ENCODE results near the gene ZNF430. TPM values are rescaled to one million over a fixed set of nuclear protein-coding genes. Genes with fewer than 3 reads are reported as not detected.

Gene ZNF430
- total RNA-seq, 1 experiment from 2014 or later: 12.3 TPM

DNA sequence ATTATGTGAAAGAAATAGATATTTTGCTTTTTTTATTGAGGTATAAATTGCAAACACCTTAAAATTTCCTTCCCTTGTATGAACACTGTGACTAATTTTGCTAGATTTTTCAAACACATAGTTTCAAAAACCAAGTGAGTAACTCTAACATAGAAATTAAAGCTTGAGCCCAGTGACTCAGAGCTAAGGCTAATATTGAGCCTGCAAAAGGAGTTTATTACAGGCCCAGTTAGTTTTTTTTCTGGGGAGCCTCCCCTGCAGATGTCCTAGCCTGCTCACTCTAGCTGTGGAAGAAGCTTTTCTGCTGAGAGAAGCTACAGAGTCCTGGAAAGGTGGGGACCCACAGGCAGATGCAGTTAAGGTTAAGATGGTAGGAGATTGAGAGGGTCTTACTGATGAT lies 3.4 kb downstream of the ZNF430 start:
- DNase-seq (ENCODE audit: low spot score) (no peak), ATAC-seq (no peak)
- Mint-ChIP-seq H3K27me3 (ENCODE audit: low read depth) (no peaks in the 10 kb centered on the region), H3K4me1 (peaks cover 26% of the 10 kb centered on the region), H3K36me3 (peaks cover 45% of the 10 kb centered on the region), H3K4me3 (no peak overlapping the region), H3K9me3 (no peaks in the 10 kb centered on the region), H3K27ac (no peak overlapping the region)
- TF ChIP-seq, protein P1, sequence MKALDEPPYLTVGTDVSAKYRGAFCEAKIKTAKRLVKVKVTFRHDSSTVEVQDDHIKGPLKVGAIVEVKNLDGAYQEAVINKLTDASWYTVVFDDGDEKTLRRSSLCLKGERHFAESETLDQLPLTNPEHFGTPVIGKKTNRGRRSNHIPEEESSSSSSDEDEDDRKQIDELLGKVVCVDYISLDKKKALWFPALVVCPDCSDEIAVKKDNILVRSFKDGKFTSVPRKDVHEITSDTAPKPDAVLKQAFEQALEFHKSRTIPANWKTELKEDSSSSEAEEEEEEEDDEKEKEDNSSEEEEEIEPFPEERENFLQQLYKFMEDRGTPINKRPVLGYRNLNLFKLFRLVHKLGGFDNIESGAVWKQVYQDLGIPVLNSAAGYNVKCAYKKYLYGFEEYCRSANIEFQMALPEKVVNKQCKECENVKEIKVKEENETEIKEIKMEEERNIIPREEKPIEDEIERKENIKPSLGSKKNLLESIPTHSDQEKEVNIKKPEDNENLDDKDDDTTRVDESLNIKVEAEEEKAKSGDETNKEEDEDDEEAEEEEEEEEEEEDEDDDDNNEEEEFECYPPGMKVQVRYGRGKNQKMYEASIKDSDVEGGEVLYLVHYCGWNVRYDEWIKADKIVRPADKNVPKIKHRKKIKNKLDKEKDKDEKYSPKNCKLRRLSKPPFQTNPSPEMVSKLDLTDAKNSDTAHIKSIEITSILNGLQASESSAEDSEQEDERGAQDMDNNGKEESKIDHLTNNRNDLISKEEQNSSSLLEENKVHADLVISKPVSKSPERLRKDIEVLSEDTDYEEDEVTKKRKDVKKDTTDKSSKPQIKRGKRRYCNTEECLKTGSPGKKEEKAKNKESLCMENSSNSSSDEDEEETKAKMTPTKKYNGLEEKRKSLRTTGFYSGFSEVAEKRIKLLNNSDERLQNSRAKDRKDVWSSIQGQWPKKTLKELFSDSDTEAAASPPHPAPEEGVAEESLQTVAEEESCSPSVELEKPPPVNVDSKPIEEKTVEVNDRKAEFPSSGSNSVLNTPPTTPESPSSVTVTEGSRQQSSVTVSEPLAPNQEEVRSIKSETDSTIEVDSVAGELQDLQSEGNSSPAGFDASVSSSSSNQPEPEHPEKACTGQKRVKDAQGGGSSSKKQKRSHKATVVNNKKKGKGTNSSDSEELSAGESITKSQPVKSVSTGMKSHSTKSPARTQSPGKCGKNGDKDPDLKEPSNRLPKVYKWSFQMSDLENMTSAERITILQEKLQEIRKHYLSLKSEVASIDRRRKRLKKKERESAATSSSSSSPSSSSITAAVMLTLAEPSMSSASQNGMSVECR (CRISPR knock-in tag; IDR thresholded peaks at IDR 0.05; ENCODE audit: borderline replicate concordance): no peak
- TF ChIP-seq, protein P2, sequence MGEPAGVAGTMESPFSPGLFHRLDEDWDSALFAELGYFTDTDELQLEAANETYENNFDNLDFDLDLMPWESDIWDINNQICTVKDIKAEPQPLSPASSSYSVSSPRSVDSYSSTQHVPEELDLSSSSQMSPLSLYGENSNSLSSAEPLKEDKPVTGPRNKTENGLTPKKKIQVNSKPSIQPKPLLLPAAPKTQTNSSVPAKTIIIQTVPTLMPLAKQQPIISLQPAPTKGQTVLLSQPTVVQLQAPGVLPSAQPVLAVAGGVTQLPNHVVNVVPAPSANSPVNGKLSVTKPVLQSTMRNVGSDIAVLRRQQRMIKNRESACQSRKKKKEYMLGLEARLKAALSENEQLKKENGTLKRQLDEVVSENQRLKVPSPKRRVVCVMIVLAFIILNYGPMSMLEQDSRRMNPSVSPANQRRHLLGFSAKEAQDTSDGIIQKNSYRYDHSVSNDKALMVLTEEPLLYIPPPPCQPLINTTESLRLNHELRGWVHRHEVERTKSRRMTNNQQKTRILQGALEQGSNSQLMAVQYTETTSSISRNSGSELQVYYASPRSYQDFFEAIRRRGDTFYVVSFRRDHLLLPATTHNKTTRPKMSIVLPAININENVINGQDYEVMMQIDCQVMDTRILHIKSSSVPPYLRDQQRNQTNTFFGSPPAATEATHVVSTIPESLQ (CRISPR knock-in tag; IDR thresholded peaks at IDR 0.05): no peak
- TF ChIP-seq, protein P3, sequence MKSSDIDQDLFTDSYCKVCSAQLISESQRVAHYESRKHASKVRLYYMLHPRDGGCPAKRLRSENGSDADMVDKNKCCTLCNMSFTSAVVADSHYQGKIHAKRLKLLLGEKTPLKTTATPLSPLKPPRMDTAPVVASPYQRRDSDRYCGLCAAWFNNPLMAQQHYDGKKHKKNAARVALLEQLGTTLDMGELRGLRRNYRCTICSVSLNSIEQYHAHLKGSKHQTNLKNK (CRISPR knock-in tag; IDR thresholded peaks at IDR 0.05): no peak
- TF ChIP-seq ZNF281 (CRISPR knock-in tag; IDR thresholded peaks at IDR 0.05) (no peak), FOXP1 (CRISPR knock-in tag; IDR thresholded peaks at IDR 0.05; ENCODE audit: borderline replicate concordance) (no peak), ZNF671 (CRISPR knock-in tag; IDR thresholded peaks at IDR 0.05) (no peak), TCF7 (CRISPR knock-in tag; IDR thresholded peaks at IDR 0.05; ENCODE audit: low read depth) (no peak), RELA (CRISPR knock-in tag; IDR thresholded peaks at IDR 0.05; ENCODE audit: borderline replicate concordance) (no peak), FOXJ3 (CRISPR knock-in tag; IDR thresholded peaks at IDR 0.05; ENCODE audit: borderline replicate concordance) (no peak), GTF2I (CRISPR knock-in tag; conservative IDR thresholded peaks at IDR 0.05) (no peak)
- TF ChIP-seq, protein P4, sequence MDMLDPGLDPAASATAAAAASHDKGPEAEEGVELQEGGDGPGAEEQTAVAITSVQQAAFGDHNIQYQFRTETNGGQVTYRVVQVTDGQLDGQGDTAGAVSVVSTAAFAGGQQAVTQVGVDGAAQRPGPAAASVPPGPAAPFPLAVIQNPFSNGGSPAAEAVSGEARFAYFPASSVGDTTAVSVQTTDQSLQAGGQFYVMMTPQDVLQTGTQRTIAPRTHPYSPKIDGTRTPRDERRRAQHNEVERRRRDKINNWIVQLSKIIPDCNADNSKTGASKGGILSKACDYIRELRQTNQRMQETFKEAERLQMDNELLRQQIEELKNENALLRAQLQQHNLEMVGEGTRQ (CRISPR knock-in tag; IDR thresholded peaks at IDR 0.05): no peak
- TF ChIP-seq, protein P5, sequence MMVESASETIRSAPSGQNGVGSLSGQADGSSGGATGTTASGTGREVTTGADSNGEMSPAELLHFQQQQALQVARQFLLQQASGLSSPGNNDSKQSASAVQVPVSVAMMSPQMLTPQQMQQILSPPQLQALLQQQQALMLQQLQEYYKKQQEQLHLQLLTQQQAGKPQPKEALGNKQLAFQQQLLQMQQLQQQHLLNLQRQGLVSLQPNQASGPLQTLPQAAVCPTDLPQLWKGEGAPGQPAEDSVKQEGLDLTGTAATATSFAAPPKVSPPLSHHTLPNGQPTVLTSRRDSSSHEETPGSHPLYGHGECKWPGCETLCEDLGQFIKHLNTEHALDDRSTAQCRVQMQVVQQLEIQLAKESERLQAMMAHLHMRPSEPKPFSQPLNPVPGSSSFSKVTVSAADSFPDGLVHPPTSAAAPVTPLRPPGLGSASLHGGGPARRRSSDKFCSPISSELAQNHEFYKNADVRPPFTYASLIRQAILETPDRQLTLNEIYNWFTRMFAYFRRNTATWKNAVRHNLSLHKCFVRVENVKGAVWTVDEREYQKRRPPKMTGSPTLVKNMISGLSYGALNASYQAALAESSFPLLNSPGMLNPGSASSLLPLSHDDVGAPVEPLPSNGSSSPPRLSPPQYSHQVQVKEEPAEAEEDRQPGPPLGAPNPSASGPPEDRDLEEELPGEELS (CRISPR knock-in tag; IDR thresholded peaks at IDR 0.05): no peak
- CTCF ChIA-PET: no interaction called here
- POLR2A ChIA-PET: no interaction called here

- DNase-seq (ENCODE audit: low spot score): no peak
- Mint-ChIP-seq H3K4me3 (no peak overlapping the region), H3K4me1 (peaks cover 9% of the 10 kb centered on the region), H3K27me3 (ENCODE audit: low read depth) (no peaks in the 10 kb centered on the region), H3K9me3 (no peaks in the 10 kb centered on the region), H3K27ac (no peak overlapping the region), H3K36me3 (peaks cover 45% of the 10 kb centered on the region)
- TF ChIP-seq, protein P5 (CRISPR knock-in tag; IDR thresholded peaks at IDR 0.05): no peak
- TF ChIP-seq NFYB (CRISPR knock-in tag; conservative IDR thresholded peaks at IDR 0.05; ENCODE audit: low read depth) (no peak), JAZF1 (CRISPR knock-in tag; IDR thresholded peaks at IDR 0.05) (no peak), MYBL2 (CRISPR knock-in tag; IDR thresholded peaks at IDR 0.05) (no peak), ZBTB43 (CRISPR knock-in tag; IDR thresholded peaks at IDR 0.05) (no peak), ATF1 (CRISPR knock-in tag; IDR thresholded peaks at IDR 0.05) (no peak), ZNF232 (CRISPR knock-in tag; IDR thresholded peaks at IDR 0.05) (no peak), FOXP1 (CRISPR knock-in tag; IDR thresholded peaks at IDR 0.05; ENCODE audit: borderline replicate concordance) (no peak)
- POLR2A ChIA-PET: no interaction called here
- ATAC-seq: no peak
- CTCF ChIA-PET: no interaction called here
Measured at GRCh38 chr19:21028969-21029268, 8.5 kb downstream of the ZNF430 start.

All from WTC11 (cell line).